Stimulated activated CD8-positive, alpha-beta memory T cell treated with anti-CD3 and anti-CD28 coated beads, Interleukin-4, amount 100 ng/mL, for 48 hours (primary cell): ENCODE results near the gene KRTAP10-2.

Experiments used
- DNase-seq: peaks from one replicate; pipeline ENCODE4 v3.0.0-alpha.2; 2020

The KRTAP10-2 gene

GRCh38 chr21:44537930-44538911, 13.1 kb downstream of the KRTAP10-2 start:
- no peak for DNase-seq

DNA sequence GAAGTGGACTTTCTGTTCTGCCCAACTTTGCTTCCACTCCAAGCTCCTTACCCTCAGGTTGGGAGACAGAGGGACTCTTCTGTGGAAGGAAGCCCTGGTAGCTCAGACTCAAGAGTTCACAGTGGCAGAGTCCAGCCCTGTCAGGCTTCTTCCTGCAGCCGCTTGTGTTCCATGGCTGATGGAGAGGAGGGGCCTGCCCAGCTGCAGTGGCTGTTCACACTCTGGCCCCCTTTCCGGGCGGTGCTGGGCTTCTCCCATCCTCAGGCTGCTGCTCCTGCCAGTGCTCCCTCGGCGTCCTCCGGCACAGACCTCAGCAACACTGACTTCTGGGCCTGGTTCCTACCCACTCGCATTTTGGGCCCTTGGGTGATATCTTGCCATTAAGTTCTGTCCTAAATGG, 15.3 kb downstream of the KRTAP10-2 start:
- no peak for DNase-seq

DNA sequence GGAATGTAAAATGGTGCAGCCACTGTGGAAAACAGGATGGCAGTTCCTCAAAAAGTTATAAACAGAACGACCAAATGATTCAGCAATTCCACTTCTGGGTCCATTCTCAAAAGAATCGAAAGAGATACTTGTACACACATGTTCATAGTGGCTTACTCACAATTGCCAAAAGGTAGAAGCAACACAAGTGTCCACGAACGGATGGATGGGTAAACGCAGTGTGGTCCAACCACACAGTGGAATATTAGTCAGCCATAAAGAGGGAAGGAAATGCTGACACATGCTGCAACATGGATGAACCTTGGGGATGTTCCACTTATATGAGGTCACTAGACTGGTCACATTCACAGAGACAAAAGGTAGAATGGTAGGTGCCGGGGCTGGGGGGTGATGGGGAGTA, 16.6 kb downstream of the KRTAP10-2 start:
- no peak for DNase-seq

DNA sequence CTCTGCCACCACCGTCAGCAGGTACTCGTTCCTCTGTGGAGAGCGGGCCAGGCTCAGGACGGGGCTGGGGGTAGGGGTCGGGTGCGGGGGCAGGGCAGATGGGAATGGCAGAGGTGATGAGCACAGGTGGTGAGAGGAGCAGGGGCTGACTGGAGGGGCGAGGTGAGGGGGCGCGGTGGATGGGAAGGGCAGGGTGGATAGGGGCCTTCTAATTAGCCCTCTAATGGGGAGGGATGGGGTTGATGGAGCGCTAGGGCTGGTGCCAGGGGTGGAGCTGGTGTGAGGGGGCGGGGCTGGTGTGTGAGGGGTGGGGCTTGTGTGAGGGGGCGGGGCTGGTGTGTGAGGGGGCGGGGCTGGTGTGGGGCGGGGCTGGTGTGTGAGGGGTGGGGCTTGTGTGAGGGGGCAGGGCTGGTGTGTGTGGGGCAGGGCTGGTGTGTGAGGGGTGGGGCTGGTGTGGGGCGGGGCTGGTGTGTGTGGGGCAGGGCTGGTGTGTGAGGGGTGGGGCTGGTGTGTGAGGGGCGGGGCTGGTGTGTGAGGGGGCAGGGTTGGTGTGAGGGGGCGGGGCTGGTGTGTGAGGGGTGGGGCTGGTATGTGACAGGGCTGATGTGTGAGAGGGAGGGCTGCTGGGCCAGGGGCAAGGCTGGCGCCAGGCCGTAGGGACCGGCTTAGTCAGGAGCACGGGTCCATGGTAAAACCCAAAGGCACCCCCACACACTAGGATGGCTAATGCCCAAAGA, 17.2 kb downstream of the KRTAP10-2 start:
- DNase-seq: no peak

DNA sequence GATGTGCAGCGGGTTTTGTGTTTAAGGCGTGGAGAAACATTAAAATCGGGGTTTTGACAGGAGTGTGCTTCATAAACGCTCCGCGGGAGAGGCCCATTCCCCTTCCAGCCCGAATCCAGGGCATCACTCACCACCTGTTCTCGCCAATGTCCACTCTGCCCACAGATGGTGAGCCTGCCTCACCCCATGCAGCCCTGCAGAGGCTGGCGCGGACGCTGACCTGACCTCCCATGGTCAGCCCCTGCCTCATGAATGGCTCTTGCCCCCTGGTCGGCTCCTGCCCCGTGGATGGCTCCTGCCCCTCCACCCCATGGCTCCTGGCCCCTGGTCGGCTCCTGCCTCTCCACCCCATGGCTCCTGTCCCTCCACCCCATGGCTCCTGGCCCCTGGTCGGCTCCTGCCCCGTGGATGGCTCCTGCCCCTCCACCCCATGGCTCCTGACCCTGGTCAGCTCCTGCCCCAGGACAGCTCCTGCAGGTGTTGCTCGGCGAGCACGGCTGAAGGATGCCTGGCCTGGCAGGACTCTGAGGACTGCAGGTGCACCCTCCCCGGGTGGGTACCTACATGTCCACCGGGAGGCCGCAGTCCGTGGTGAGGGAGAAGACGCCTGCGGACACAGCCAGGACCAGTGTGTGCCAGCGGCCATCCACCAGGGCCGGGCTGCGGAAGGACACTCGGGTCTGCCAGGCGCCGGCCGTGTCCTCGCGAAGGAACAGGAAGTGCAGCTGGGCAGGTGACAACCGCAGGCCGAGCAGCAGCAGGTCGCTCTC, 18.0 kb downstream of the KRTAP10-2 start:
- no peak for DNase-seq

GRCh38 chr21:44532712-44533111, 18.6 kb downstream of the KRTAP10-2 start:
- DNase-seq: no peak

DNA sequence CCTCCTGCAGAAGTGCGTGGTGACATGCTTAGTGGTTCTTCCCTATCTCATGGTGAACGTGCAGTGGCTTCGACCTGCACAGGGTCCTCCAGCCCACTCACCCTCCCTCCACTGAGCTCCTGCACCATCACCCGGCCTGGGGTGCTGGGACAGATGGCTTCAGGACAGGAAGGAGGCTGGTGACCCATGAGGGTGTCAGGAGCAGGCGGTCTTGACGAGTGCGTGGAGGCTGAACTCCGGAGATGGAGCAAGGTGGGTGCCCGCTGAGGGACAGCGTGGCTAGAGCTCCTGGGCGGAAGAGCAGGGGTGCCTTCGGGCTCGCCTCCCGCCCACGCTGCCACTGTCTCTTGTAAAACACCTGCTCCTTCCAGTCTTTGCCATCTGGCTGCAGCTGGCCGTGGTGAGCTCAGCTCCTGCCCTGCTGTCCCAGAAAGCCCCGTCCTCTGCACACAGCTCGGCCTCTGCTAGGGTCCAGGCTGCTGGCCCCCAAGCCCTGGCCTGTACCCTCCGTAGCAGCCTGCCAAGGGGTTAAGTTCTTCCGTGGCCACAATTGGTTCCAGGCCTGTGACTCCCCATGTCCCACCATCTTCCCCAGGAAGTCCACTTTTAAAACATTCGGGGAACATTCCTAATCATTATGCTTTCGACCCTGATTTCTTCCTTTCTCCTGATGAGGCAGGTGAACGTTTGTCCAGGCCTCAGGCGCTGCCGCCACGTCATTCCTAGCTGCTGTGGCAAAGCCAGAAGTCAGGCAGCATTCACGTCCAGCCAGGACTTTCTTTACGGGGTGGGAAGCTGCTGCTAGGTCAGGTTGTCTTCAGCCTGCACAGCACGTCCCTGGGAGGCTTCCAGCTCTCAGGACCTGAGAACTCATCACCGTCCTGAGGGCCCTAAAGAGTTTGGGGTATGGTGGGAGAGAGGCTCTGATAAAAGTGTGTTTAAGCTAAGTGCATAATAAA, 19.4 kb downstream of the KRTAP10-2 start:
- no peak for DNase-seq

- DNase-seq: no peak
These were observed 20.3 kb downstream of the KRTAP10-2 start for GRCh38 chr21:44530903-44531605.

GRCh38 chr21:44530221-44530902, 20.9 kb downstream of the KRTAP10-2 start:
- DNase-seq: no peak

- no peak for DNase-seq
These were observed 21.7 kb downstream of the KRTAP10-2 start for GRCh38 chr21:44529503-44530125.

- no peak for DNase-seq
These were observed 22.3 kb downstream of the KRTAP10-2 start for GRCh38 chr21:44529011-44529421.

GRCh38 chr21:44528634-44528995, 22.7 kb downstream of the KRTAP10-2 start:
- no peak for DNase-seq

- DNase-seq: no peak
These were observed 23.2 kb downstream of the KRTAP10-2 start for GRCh38 chr21:44527983-44528633.

GRCh38 chr21:44527156-44527982, 23.9 kb downstream of the KRTAP10-2 start:
- DNase-seq: no peak

GRCh38 chr21:44526096-44526997, 25.0 kb downstream of the KRTAP10-2 start:
- no peak for DNase-seq

DNA sequence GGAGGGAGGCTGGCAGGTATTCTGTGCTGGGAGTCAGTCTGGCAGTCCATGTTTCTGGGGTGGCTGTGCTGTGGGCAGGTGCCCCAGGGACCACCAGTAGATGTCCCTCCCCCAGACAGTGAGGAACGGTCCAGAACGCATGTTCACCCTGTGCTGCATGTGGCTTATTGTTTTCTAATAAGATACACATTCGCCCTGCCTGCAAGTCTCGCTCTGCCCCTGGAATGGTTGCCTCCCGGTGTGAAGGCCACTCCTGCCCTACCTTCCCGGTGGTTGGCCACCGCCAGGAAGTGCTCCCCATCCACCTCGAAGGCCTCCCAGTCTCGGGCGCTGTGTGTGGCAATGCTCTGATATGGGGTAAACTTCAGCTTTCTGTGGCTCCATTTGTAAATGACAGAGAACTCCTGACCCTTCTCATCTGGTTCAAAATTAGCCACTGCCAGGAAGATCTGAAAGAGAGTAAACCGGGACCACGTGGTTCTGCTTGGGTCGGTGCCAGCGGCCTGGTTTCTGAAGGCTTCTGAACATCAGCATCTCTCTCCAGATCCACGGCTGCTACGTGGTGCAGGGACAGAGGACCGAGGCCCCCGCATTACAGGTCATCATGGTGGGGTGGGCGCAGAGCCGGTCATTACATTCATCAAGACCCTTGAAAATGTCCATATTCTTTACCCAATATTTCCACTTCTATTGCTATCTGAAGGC, 25.8 kb downstream of the KRTAP10-2 start:
- DNase-seq: no peak
